Measurements from ENCODE around the gene ZNF573. TPM values are rescaled to one million over a fixed set of nuclear protein-coding genes. Genes with fewer than 3 reads are reported as not detected.

ZNF573 gene
- total RNA-seq, 2 experiments from 2014 or later = 7.6 to 12.2 TPM

- Histone ChIP-seq H3K79me2 (ENCODE audit: insufficient read depth, low read depth, low read length) (no peaks in the 10 kb centered on the region), H3K27ac (ENCODE audit: low read depth, low read length, poor library complexity, severe bottlenecking) (no peak overlapping the region), H3K4me1 (ENCODE audit: insufficient read depth, low read length, poor library complexity, severe bottlenecking) (no peaks in the 10 kb centered on the region), H2AFZ (ENCODE audit: low read length) (peak overlapping the region; percentile 39; the same call in 1 of the 2 replicates), H3K4me2 (ENCODE audit: low read length) (peak overlapping the region; percentile 42; the same call in 1 of the 2 replicates), H3K4me3 (ENCODE audit: low read depth, low read length, poor library complexity, severe bottlenecking) (peak overlapping the region; percentile 53), H4K20me1 (ENCODE audit: insufficient read depth, low read length) (no peaks in the 10 kb centered on the region), H3K36me3 (ENCODE audit: insufficient read depth, low read length) (peaks cover 8% of the 10 kb centered on the region), H3K9me2 (ENCODE audit: insufficient read depth, low read length) (no peaks in the 10 kb centered on the region), H3K9me3 (ENCODE audit: low read length) (no peaks in the 10 kb centered on the region)
- CTCF ChIA-PET (ENCODE audit: unreplicated experiment) = no interaction called here
- TSS peak; percentile 38 for BruUV-seq (replicated peaks)
- intact Hi-C loops (cut with micrococcal nuclease; ENCODE audit: unreplicated experiment) = no loop called here
- peak; percentile 16 for DNase-seq (ENCODE audit: low spot score)
- POLR2A ChIA-PET = interaction anchor here (1.1 kb wide), 1 partner anchor 88 kb away, joined by 3 read pairs; no protein-coding TSS in a partner anchor
- no peak for TF ChIP-seq EZH2phosphoT487 (IDR thresholded peaks at IDR 0.05; ENCODE audit: borderline replicate concordance, low read depth, low read length)
- TF ChIP-seq CTCF (conservative IDR thresholded peaks at IDR 0.05; ENCODE audit: low read length) = no peak
Observed at GRCh38 chr19:37691881-37692504, 87.4 kb downstream of the ZNF573 start.

Small RNA genes lying within 50 kb of the gene (small RNA-seq; reads per million reads assigned to genes)
- gene SELENOKP1 = not detected

Other genes with a start within 250 kb of the ZNF573 start
- 1.3 and 8.0 TPM in 2 replicates for gene ZNF571, start 184.8 kb downstream of the ZNF573 start, total RNA-seq (2014; rRNA removed; shearing (Covaris generic))
- gene ZNF571, start 184.8 kb downstream of the ZNF573 start, total RNA-seq (2022) = 2.6 and 4.2 TPM in 2 replicates
- gene ZNF540, start 184.7 kb downstream of the ZNF573 start, total RNA-seq (2014; rRNA removed; shearing (Covaris generic)) = 0.44 and 0.59 TPM in 2 replicates
- gene ZNF540, start 184.7 kb downstream of the ZNF573 start, total RNA-seq (2022) = 0.39 and 0.46 TPM in 2 replicates
- gene ZFP30, start 124.1 kb downstream of the ZNF573 start, total RNA-seq (2014; rRNA removed; shearing (Covaris generic)) = 4.5 and 6.2 TPM in 2 replicates
- 12.8 and 13.5 TPM in 2 replicates for gene ZFP30, start 124.1 kb downstream of the ZNF573 start, total RNA-seq (2022)
- 5.5 and 6.3 TPM in 2 replicates for gene ZNF607, start 59.8 kb downstream of the ZNF573 start, total RNA-seq (2014; rRNA removed; shearing (Covaris generic))
- gene ZNF607, start 59.8 kb downstream of the ZNF573 start, total RNA-seq (2022) = 13.2 and 13.8 TPM in 2 replicates
- gene WDR87, start 127.0 kb upstream of the ZNF573 start, total RNA-seq (2014; rRNA removed; shearing (Covaris generic)) = 0.08 TPM in 1 of 2 replicates, not detected in the other
- 0.08 and 0.09 TPM in 2 replicates for gene WDR87, start 127.0 kb upstream of the ZNF573 start, total RNA-seq (2022)
- gene SIPA1L3, start 127.6 kb upstream of the ZNF573 start, total RNA-seq (2014; rRNA removed; shearing (Covaris generic)) = 21.2 and 36.3 TPM in 2 replicates
- 70.7 and 84.4 TPM in 2 replicates for gene SIPA1L3, start 127.6 kb upstream of the ZNF573 start, total RNA-seq (2022)